ENCODE results near the gene RBPMS2. TPM values are rescaled to one million over a fixed set of nuclear protein-coding genes. Genes with fewer than 3 reads are reported as not detected.

RBPMS2 gene
- total RNA-seq, 1 donor from 2014 or later: 0.48 TPM

DNA sequence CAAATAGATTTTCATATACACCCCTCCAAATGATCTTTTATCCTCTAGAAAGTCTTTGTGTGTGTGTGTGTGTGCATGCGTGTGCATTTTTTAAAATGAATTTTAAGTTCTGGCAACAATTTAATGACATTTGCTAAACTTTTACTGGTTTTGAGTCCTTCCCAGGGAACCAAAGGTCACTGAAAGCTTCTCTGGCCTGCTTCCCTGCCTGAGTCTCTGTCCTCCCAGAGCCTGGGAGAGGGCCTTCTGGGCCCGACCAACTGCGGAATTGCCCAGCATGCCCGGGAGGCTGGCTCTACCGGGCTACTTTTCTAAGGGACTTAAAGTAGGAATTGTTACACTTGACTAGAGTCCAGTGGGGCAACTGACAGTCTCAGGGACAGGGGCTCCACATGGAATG lies 7.4 kb upstream of the RBPMS2 start:
- ATAC-seq: no peak

DNA sequence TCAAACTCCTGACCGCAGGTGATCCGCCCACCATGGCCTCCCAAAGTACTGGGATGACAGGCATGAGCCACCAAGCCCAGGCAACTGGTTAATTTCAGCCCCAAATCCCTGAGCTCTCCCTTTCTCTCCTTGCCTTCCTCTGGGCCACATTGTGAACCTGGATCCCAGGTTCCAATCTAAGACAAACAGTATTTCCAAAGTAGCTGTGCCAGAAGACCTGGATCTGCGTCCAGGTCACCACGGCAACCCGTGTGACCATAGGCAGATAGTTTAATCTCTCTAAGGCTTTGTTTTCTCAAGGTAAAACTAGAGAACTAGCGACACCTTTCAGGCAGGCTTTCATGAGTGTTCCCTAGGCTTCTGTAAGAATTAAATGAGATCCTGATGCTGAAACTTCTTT lies 5.9 kb upstream of the RBPMS2 start:
- ATAC-seq: no peak

DNA sequence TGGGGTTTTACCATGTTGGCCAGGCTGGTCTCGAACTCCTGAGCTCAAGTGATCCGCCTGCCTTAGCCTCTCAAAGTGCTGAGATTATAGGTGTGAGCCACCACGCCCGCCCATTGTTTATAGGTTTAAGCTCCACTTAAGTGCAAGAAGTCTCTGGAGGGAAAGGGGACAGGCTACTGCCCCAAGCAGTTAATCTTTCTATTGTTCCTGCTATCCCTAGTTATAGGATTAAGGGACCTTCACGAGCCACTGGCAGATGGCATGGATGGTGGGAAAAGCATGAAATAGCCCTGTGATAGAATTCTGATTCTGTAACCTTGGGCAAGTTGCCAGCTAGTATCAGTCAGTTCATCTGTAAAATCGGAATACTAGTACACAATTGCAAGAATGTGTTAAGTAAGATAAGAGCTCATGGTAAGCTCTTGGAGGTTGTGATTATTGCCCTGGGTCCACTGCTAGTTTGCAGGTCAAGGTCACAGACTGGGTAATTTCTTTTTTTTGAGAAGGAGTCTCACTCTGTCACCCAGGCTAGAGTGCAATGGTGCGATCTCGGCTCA lies 5.3 kb upstream of the RBPMS2 start:
- ATAC-seq: no peak

DNA sequence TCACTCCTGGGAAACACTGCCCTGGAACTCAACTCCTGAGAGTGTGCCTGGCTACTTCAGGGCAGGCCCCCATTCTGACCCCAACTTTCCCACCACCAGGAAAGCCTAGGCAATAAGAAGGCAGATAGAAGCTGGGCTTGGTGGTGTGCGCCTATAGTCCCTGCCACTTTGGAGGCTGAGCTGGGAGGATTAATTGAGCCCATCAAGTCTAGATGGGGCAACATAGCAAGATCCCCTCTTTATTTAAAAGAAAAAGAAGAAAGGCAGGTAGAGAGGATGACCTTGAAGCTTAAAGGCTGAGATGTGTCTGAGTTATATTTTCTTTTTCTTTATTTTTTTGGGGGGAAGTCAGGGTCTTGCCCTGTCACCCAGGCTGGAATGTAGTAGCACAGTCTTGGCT lies 4.2 kb upstream of the RBPMS2 start:
- no peak for ATAC-seq

DNA sequence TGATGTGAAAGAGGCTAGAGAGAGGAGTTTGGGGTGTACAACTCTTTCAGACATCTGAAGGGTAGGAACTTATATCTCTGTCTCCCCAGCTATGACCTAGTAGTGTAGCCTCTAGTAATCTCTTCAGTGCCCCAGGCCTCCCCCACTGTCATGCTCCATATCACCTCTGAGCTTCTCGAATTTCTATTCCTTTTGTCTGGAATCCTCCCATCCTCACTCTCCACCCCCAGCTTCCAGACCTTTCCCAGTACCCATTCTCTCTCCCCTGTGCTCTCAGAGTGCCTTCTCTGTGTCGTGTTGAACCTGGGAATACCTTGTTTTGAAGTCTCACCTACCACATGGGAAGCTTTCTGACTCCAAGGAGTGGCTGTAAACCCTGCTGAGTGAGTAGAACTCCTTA lies 3.6 kb upstream of the RBPMS2 start:
- ATAC-seq: no peak

DNA sequence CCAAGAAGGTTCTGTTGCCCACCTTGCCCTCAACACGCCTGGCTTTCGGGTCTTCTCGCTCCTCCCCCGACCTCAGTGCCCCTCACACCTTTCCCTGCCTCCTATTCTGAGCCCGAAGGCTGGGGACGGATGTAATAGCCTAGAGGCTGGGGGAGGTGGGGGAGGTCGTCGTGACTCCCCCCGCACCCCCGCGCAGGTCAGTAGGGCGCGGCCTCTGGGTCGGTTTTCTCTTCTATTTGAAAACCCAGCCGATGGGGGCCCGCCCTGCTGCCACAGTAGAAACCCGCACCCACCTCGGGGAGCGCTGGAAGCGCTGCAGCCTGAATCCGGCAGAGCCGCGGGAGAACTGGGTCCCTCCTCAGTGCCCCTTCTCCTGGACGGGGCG lies 1.0 kb upstream of the RBPMS2 start:
- no peak for ATAC-seq

DNA sequence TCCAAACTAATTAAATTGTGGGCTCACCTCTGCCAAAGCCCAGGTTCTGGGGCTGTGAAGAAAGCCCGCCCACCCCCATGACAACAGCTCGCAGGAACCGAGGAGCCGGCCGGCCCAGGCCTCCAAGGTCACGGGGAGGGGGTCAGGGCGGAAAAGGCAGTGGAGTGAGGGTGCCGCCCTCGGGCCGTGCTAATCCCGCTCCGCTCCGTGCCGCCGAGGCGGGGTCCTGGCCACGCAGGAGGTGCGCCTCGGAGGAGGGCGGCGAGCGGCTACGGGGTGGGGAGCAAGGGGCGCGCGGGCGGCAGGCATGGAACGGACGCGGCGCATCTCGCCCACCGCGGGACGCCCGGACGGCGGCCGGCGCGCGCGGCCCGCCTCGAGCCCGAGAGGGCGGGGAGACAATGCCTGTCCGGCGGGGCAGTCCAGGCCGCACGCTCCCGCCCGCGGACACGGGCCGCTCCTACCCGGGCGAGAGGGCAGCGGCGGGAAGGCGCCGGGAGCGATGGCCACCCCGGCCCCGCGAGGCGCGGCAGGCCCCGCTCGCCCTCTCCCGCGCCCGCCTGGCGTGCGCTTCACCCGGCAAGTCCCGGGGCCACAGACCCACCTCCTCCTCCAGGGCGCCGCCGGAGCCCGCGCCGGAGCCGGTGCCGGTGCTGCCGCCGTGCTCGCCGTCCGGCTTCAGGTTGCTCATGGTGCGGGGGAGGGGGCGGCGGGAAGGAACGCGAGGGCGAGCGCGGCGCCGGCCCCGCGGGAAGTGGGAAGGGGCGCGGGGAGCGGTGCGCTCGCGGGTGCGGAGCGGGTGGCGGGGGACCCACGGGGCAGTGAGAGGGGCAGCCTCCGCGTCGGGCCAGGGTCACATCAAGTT lies 528 bp downstream of the RBPMS2 start:
- ATAC-seq: peak; percentile 45

DNA sequence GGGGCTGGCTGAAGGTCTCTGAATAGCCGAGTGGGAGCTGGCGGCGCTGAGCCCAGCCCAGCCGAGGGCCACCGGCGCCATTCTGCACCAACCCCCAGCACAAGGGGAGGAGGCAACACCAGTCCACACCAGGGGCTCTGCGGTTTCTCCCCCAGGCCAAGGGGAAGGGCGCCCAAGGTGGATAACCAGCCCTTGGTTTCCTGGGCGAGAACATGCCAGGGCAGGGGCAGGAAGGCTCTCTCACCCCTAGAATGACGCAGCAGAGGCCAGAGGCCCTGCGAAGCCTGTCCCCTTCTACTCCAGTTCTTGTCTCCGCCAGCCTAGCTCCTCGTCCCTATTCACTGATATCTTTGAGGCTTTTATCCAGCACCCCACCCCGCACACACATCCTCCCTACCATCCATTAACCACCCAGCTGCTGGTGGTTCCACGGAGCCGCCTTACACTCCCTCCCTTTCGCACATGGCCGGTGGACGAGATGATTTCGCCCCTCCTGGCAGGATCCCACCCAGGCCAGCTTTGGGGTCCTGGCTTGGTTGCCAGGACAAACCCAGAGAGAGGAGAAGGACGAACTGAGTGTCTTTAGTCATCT lies 1.3 kb downstream of the RBPMS2 start:
- no peak for ATAC-seq

DNA sequence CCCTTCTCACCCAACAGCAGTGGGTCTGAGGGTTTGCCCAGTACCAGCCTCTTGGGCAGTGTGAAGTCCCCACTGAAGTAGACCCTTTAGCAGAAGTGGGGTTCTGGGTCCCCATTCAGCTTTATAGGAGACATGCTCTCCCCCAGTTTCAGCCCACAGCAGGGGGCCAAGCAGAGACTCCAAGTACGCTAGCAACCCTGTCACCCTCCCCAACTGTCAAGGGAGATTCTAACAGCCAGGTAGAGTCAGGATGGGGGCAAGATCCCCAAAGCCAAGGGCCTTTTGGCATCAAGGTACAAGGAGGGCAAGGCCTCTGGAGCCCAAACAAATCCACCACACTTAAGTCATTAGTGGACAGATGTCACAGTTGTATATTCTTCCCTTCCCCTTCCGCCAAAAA lies 1.8 kb downstream of the RBPMS2 start:
- no peak for ATAC-seq

DNA sequence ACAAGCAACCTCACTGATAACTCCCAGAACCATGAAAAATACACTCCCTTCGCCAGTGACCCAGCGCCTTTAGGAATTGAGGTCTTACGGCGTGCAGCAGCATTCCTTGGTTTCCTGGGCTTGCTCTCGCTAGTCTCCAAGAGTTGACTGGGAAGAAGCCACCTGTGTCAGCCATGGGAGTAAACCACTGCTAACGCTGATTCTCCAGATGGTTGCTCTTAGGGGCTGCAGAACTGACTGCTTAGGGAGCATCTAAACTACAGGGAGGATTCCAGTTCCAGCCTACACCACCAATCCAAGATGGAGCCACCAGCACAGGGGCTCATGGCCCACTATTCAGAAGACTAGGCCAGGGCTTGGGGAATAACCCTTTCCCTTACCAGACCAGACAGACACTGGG lies 2.4 kb downstream of the RBPMS2 start:
- ATAC-seq: no peak

DNA sequence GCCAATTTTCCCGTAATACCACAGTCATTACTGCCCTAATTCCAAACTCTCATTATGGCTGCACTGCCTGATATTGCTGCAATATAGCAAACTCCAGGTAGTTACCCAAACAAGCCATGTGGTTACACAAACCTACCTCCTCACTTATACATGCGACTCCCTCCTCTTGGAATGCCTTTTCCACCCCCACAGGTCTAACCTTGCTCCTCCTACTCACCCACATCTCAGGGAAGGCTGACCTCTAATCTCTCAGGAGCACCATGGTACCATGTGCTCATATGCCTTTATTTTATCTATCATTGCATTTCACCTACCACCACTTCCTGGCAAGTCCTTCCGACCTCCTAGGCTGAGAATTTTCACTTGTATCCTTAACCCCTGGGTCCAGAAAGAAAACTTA lies 2.9 kb downstream of the RBPMS2 start:
- no peak for ATAC-seq

DNA sequence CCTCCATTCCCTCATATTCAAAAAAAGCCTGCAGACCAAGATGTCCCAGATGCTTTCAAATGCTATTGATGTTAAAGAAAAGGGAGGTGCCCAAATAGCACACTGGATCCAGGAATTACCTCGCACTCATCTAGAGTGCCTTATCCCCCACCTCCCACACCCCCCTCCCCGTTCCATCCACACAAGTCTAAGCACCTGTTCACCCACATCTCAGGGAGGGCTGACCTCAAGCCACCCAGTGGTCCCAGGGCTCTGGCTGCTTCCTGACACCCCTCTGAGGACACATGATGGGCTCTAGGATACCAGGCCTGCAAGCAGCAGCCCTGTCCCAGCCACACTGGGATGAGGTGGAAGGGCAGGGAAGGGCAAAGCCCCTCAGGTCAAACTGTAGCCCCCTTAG lies 4.8 kb downstream of the RBPMS2 start:
- ATAC-seq: no peak

DNA sequence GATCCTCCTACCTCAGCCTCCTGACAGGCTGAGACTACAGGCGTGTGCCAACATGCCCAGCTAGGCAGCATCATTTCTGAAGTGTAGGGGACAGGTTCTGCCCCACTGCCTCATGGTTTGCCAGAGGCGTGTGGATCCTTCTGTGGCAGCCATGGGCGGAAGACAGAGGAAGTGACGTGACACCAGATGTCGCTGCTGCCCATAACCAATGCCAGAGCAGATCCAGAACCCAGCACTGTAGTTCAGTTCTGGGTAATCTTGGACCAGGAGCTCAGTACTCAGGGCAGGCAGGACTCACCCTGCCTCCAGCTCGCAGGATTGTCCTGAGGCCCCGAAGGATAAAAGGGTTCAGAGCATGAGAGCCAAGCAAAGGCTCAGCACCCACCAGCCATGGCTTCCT lies 8.2 kb downstream of the RBPMS2 start:
- ATAC-seq: no peak

DNA sequence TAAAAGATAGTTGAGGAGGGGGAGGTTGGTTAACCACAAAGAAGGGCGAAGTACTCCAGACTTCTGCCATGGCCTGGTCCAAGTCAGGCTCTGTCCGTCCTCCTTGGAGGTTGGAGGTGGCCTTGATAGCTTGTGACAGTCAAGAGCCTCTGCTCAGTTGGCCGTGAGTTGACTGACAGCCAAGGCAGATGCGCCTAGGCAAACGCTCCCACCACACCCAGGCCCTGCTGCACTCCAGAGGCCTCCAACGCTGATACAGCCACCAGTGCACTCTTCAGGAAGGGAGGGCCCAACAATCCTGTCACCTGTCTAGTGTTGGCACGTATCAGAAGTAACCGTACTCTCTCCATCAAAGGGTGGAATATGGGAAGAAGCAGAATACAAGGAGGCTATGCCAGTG lies 9.3 kb downstream of the RBPMS2 start:
- no peak for ATAC-seq

DNA sequence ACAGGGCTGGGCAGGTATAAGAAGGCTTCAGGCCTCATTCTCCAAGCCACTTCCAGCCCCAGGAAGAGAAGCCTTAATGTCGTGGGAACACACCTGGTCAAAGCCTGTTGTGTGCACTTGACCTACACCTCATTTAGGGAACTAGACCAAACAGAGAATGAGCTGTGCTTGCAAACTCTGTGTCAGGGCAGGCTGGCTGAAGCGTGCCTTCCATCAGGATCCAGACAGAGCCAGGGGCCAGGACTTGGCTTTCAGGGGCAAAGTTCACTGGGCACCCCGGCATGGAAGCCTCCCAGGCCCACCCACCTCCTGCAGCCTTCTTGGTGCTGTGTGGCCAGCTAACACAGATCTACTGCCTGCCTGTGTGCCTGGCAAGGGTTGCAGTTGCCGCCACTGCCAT lies 11.5 kb downstream of the RBPMS2 start:
- peak; percentile 17 for ATAC-seq

DNA sequence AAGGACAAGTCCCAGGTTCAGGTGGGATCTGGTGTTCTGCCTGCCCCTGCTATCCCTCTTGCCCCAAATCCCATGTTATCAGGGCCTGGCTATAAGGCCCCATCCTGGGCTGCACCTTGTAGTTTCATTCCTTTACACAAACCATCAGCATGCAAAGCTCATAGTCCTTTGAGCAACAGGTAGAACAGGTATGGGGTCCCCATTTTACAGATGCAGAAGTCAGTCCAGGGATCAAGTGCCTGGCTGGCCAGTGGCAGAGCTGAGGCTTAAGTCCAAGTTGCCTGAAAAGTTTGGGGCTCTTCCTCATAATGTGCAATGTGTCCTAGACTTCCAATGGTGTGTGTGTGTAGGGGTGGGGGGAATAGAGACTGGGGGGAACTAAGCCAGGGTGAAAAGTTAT lies 11.9 kb downstream of the RBPMS2 start:
- no peak for ATAC-seq

DNA sequence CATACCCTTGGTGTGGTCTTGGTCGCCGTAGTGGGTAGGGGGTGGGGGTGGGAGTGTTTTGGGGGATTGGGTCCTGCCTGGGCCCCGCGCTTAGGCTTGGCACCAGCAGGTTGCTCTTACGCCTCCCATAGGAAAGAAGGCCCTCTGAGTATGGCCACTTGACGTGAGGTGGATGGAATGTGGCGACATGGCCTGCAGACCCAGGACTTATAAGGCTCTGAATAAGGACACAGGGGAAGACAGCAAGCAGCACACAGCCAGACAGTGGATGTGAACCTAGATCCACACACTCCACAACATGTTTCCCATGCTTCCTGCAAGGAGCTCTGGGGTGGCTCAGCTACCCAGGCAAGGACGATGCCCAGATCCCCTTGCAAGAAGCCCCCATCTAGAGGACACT lies 12.4 kb downstream of the RBPMS2 start:
- no peak for ATAC-seq

DNA sequence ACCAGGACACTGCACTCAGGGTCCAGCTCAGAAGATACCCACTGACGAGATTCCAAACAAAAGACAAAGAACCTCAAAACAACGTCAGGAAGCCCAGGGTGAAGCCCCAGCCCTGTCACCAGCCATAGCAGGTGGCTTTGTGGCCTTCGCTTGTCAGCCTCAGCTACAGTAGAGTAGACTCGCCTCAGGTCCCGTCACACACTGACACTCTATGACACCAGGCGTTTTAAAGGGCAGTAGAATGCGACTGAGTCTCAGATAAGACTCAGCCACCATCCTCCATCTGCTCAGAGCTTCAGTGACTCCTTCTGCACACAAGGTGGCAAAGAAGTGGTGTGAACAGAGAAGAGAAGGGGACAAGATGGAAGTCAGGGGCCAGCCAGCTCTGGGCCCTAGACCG lies 12.8 kb downstream of the RBPMS2 start:
- ATAC-seq: no peak

DNA sequence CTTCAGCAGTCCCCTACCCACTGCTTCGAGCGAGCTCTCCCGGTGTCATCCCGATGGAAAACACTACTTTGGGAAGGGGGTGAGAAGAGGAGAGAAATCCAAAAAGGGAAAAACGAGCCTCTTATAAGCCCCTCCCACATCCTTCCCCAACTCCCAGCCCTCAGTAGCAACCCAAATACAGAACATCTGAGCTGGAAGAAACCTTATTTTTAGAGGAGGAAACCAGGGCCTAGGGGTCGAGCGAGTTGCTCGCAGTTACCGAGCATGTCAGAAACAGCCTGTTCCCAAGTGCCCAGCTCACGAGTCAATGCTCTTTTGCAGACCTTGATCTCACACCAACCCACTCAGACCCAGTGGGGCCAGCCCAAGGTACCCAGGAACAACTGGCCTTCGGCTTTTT lies 14.2 kb downstream of the RBPMS2 start:
- no peak for ATAC-seq

DNA sequence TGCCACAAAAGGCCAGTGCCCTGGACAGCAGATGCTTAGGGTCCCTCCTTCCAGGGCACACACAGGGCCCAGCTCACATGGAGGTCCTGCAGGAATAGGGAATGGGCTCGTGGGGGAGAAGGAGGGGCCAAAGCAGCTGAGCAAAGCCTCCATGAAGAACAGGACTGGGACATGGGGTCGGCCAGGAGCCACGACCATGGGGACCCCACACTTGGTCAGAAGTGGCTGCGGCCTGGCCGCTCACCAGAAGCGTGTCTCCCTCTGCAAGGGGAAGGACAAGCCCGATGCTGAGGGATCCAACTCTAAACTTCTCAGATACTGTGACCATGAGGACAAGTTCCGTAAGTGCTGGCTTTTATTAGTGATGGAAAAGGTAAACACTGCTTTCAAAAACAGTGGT lies 15.3 kb downstream of the RBPMS2 start:
- no peak for ATAC-seq

DNA sequence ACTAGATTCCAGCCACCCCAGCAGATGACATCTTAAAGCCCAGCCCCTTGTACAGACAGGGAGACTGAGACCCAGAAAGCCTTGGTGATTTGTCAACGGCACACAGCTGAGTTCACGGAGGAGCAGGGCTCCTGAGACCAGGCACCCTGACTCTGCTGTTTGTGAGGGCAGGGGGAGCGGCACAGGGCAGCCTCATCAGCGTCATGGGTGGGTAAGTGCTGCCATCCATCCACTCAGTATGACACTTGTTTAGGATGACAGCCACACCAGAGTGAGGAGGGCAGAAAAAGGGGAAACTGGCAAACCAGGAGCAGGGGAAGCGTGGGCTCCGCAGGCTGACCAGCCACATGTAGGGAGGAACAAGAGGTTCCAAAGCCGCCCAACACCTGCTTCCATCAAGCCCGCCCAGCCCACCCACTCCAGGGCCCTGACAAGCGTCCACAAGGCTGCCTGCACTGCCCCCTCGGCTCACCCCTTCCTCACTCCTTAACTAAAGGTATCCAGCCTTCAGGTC lies 19.9 kb downstream of the RBPMS2 start:
- no peak for ATAC-seq

DNA sequence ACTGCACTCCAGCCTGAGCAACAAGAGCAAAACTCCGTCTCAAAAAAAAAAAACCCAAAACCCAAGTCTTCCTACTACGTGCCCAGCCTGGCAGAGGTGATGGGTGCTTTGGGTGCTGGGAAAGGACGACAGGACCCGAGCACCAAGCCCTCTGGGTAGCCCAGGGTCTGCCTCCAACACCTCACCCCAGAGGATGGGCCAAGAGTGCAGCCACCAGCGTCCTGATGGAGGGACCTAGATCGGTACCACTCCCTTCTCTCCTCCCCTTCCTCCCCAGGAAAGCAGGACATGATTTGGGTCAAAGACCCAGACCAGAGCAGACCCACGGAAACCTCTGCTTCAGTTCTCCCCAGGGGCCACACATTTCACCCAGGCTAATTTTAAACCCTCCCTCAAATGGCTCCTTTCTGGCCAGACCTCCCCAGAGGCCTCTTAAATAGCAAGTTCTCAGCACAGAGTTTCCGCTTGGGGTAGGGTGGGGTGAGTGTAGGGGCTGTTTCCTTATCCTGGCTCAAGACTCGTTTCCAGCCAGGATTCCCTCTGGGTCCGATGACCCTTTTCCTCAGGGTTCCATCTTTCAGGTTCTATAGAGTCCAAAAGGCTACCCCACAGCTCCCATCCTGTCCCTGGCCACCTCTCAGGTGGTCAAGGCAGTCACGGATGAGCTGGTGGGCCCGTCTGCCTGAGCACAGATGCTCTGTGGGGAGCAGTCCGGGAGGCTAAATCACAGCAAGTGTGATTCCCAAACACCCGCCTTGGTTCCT lies 20.5 kb downstream of the RBPMS2 start:
- peak; percentile 30 for ATAC-seq

DNA sequence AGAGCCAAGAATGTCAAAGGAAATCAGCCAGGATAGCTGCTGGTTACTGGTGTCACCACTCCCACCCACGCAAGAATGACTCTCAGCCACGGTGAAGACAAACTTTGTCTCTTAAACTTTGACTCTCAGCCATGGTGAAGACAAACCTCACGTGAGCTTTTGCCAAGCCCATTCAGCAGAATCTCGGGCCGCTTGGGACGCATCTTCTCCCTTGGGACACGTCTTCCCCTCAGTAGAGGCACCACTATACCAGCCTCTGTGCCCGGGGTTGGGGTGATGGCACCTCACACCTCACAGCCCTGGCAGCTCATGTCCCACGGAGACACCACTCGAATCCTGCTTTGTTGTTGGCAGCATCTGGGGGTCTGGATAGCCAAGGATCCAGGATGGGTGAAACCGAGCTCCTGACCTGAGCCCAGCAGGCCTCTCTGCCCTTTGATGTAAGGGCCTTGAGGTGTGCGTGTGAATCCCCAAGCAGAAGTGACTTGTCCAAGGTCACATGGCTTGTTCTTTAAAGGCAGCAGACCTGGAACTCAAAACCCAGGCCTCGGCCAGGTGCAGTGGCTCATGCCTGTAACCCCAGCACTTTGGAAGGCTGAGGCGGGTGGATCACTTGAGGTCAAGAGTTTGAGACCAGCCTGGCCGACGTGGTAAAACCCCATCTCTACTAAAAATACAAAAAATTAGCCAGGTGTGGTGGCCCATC lies 21.8 kb downstream of the RBPMS2 start:
- no peak for ATAC-seq

All from esophagus mucosa (tissue), 1 donor.